GM21447 (cell line): Measurements from ENCODE around the gene VAT1.

Source experiments
- ATAC-seq: cut with Tn5 transposase; IDR thresholded peaks from one replicate; pipeline ENCODE4 v1.9.1; 2021; ENCODE audit not compliant: unreplicated experiment

Gene VAT1

DNA sequence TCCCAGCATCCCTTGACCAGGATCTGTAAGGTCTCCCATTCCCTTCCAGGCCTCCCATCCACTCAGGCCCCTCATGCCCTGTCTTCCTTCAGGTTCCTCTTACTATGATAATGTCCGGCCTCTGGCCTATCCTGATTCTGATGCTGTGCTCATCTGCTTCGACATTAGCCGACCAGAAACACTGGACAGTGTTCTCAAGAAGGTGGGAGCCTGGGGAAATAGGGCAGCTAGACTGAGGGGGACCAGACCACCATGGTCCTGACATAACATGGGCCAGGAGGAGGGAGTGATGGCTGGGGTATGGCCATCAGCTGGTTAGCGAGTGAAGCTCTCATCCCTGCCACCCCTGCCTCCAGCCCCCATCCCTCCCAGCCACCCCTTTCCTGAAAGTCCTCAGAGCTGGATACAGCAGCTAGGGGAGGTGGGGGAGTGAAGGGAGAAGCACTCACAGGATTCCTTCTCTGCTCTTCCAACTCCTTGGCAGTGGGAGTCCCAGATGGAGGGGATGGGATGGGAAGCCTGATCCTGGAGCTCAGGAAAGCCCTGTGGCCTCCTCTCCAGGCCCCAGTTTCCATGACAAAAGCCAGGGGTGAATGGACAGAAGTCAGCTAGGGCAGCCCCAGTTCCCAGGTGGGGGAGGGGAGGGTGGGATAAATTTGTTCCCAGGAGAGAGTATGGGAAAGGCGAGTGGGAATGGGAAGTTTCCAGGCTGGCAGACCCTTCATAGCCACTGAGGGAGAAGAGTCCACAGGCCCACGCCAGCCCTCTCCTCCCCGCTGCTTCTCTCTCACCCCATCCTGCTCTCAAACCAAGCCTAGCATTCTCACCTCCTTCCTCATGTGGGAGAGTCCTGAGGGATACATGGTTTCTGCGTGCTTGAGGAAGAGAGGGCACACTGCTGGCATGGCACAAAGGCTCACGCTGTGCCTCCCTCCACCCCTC lies 5.2 kb upstream of the VAT1 start:
- ATAC-seq: no peak

DNA sequence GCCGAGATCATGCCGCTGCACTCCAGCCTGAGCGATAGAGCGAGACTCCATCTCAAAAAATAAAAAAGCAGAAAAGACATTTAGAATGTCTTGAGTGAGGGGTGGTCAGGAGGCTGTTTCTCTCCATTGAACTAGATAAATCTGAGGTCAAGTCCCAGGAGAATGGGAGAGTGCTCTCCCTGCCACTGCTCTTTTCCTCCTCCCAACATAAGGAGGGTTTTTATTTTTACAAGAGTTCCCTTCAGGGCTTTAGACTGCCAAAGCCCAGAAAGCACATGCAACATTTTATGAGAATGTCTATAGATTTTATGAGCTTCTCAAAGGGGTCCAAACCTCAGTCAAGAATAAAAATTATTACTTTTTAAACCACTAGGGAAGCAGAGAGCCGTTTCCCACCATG lies 4.4 kb upstream of the VAT1 start:
- ATAC-seq: no peak

DNA sequence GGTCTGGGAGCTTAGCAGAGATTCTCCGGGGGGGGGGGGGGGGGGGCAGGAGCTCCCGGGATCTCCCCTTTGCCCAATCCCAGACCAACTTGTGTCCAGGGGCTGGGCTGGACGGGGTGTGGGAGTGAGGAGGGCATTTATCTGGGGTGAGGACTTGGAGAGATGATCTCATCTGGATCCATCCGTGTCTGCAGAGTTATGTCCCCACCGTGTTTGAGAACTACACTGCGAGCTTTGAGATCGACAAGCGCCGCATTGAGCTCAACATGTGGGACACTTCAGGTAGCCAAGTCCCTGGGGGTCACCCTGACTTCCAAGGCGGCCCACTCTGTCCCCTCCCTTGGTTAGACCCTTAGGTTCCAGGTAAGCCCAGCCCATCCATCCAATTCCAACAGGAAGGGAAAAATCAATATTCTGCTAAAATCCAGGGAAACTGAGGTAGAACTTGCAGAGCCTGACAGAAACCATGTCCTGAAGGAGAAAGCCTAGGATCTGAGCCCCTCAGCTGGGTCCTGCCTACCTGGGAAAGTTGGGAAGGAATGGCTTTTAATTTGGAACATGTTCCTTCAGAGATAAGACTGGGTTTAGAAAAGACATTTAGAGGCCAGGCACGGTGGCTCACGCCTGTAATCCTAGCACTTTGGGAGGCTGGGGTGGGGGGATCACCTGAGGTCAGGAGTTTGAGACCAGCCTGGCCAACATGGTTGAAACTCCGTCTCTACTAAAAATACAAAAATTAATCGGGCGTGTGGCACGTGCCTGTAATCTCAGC lies 3.8 kb upstream of the VAT1 start:
- no peak for ATAC-seq

DNA sequence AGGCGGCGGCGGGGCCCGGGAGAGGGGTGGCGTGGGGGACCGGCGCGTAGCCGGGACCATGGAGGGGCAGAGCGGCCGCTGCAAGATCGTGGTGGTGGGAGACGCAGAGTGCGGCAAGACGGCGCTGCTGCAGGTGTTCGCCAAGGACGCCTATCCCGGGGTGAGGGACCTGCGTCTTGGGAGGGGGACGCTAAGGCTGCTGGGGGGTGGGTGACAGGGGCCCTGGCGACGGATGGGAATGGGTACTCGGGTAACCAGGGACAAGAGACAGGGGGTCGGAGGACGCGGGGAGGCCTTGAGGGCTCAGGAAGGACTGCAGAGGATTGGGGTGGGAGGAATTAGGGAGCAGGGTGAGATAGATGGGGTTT lies 3.1 kb upstream of the VAT1 start:
- ATAC-seq: no peak

DNA sequence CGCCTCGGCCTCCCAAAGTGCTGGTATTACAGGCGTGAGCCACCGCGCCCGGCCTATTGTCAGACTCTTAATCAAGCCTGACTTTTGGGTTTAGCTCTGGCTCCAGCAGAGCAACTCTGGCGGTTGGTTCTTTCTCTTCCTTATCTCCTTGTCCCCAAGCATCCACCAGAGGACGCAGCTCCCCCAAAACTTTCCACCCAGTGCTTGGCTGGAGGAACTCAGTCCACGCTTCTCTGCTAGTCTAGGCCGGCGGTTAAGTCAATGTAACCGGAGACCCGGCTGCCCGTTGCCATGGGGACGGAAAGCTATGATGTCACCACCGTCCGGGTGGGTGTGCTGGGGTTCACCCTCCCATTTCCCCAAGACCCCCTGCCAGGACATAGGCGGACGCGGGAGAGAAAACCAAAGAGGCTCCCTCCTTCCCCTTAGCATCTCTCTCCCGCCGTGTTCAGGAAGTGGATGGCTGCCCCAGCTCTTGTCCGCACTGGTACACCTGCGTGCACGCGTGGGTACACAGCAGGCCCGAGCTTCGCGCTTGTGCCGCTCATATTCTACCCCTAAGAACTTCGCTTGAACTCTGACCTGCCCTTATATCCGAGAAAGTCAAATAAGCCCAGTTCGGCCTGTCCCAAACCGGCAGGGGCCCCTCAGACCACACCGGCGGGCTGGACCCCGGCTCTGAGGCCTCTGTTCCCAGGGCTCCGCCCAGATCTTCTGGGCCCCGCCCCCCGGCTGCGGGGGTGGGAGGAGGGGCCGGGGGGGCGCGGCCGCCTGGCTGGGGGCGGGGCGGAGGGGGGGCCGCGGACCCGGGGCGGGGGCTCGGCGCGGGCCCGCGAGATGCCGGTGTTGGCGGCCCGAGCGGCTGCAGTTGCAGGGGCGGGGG lies 2.5 kb upstream of the VAT1 start, which contains the start of gene RND2:
RND2 (plus strand) TSS at position 825 of the 883 bp plus-strand sequence. CDS start 117 bp downstream, outside the sequence.
- peak; percentile 49 for ATAC-seq

DNA sequence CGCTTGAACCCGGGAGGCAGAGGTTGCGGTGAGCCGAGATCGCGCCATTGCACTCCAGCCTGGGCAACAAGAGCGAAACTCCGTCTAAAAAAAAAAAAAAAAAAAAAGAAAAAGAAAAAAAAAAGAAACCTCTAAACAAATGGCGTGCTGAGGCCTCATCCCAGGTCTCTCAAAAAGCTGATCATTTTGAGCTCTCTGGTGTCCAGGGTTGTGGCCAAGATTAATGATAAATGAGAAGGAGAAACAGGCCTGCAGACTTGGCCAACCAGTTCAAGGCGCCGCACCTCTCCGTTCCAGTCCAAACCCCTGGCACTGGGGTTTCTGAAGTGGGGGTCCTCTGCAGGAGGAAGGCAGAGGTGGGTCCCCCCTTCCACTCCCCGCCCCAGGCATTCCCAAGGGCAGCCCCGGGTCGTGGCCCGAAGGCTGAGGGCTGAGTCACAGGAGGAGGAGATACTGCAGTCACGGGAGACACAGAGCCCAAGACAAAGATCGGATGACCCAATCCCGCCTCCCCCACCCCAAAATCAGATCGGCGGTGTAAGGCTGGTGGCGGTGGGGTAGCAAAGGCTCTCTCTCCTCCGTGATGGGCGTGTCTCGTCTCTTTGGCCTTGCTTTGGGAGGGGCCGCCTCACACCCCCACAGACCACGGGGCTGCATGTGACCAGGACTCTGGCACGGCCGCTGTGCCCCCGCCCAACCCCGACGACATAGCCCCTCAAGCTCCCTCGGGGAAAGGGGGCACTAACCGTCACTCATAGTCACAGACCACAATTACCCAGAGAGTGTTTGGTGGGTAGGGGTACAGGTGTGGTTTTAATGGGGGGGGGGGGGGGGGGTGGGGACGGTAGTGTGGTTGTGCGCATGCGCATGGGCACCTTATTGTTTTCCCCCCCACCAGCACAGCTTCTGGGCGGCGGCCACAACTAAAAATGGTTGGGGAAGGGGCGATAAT lies 1.1 kb downstream of the VAT1 start:
- ATAC-seq: no peak

DNA sequence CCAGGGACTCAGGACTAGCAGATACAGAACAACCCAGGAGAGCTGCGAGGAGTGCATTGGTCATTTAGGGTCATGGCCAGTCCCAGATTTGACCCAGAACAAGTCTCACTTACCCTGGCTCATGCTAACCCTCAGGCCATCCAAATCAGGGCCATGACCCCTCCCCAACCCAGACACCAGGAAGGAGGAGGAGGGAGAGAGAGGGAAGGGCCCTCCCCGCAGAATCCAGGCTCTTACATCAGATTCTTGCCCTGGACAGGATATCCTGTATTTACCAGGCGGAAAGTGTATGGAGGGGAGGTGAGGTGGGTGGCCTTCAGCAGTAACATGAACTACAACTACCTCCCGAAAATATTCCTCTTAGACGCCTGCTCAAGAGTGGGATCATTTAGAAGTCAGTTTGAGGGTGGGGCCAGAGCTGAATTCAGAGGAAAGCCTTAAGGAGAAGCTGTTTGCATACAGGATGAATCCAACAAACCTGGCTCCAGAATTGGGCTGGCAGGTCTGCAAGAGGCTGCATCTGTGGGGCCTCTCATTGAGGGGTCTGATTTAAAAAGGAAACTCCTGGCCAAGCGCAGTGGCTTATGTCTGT lies 2.1 kb downstream of the VAT1 start:
- no peak for ATAC-seq

DNA sequence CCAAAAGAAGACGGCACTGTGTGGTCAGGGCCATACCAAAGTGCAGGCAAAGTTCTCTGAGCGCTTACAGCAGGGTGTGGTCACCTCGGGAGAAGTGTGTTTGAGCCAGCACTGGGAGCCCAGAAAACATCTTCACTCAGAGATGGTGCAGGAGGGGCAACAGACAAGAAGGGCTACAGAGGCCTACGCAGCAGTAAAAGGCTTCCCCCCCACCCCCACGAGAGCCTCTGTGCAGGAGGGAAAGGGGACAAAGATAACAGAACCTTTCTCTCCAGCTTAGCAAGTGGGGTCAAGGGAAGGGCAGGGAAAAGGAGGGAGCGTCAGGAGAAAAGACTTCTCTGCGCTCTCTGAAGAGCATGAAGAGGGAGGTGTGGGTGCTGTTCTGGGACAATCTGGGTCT lies 2.8 kb downstream of the VAT1 start:
- ATAC-seq: no peak

DNA sequence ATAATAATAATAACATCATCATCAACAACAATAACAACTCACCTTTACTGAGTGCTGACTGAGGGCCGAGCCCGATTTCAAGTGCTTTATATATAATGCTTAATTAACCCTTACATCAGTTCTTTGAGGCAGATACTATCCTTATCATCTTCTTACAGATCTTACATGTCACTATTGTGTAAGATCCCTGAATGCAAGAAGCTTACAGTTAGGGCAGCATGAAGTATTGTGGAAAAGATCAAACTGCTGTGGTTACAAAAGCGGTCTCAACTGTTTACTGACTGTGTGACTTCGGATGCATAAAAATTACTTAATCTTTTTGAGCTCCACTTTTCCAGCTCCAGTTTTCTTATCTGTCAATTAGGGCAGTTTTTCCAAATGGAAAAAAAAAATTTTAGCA lies 3.3 kb downstream of the VAT1 start:
- no peak for ATAC-seq

DNA sequence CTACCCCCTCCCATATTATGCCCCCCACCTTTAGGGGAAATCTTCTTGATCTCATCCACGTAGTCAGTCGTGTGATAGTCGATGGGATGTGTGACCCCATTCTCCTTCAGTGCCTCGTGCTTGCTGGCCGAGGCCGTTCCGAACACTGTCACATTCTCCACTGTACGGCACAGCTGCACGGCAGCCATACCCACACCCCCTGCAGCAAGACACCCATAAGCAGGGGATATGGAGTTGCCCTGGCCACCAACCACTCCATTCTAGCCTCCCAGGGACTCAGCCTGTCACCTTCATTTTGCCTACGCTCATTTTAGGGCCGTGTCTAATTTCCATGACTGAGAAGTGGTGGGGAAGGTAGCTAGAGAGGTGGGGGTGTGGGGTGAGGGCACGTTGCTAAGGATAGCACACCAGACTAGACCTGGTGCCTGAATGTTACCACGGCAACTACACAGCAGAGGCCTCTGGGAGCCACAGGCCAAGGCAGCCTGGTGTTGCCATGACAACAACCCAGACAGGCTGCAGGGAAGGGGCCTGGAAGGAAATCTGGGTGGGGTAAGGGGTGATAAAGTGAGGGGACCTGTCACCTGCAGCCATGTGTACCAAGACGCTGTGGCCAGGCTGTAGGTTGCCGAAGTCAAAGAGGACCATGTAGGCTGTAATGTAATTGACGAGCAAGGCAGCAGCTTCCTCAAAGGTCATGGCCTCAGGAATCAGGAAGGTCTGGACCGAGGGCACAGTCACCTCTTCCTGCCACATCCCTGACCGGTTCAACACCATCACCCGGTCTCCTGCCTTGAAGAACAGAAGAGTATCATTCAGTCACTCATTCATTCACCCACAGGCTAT lies 4.0 kb downstream of the VAT1 start:
- ATAC-seq: no peak

DNA sequence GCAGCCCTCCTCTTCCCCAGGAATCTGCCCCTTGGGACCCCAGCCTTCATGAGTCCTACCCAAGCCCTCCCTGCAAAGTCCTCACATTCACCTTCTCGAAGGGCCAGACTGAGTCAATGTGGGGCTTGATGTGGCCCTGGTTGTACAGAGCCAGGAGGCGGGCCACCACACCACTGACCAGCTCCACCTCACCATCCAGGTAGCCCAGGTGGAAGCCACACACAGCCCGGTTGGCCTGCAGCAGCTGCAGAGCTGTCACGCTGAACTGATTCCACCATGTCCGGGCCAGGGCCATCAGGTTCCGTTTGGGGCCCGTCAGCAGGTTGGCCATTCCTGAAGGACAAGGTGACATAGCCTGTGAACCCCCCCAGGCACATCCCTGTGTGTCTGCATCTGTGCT lies 6.0 kb downstream of the VAT1 start:
- no peak for ATAC-seq

DNA sequence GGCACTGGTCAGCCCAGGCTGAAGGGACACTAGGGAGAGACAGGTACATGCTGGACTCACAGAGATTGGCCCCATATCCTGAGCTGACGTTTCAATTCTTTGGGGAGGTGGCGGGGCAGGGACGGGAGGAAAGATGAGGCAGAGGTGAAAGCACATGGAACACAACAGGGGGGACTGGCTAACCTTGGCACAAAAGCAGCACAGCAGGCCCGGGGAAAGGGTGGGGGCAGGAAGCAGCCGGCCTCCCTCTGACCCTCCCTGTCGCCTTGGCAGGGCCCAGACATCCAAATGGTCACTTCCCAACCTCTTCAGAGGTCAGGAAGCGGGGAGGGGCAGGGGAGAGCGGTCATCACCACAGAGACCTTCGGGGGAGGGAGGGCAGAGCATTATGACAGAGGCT lies 6.6 kb downstream of the VAT1 start:
- ATAC-seq: no peak

DNA sequence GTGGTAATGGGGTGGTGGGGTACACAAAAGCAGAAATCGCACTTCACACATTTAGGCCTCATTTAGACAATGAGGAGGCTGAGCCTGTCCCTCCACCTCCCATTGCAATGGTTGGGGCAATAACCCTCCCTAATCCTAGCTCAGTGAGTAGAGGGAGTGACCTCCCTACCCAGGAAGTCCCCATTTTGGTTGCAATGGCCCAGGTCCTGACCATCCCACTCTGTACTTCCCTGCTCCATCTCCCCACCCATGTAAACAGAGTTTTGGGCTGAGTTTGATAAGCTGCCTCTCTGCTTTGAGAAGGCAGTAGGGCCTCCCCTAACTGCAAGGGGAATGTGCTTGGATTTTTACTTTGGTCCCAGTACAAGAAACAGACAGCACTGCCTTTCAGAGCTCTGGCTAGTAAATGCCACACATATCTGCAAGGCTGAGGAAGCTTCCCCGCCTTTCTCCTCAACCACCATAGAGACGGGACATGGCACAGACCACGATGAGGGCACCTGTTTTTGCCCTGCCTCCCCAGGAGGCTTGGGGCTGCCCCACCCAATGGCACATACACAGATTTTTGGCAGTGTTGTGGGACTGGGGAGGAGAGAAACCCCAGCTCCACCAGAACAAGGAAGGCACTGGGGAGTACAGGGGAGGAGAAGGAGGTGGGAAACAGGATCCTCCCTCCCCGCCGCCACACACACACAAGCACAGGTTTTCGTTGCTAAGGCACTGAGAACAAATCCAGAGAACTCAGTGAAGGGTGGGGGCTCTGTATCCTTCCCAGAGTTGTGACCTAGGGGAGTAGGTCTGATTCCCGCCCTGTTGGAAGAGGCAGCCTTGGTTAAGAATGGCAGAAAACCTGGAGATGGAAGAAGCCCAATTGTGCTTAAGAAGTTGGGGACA lies 7.3 kb downstream of the VAT1 start:
- no peak for ATAC-seq

DNA sequence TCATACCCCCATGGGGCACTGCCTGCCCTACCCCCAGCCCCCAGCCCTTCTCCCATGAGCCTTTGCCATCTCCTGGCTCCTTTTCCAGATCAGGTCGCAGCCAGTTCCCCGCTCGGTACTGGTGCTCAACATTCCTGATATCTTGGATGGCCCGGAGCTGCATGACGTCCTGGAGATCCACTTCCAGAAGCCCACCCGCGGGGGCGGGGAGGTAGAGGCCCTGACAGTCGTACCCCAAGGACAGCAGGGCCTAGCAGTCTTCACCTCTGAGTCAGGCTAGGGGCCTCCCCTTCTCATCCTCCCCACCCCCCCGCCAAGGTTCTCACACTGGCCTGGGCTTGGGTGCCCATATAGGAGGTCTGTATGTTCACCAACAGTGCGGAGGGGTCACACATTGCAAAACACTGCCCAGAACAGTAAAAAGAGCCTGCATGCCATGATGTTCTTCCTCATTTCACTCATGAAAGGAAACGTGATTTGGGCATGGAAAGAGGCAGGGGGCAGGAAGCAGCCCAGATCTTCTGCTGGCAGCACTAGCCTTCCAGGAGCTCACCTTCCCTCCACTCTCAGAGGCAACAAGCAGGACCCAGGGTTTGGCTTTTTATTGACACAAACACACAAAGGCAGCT lies 8.1 kb downstream of the VAT1 start:
- no peak for ATAC-seq

DNA sequence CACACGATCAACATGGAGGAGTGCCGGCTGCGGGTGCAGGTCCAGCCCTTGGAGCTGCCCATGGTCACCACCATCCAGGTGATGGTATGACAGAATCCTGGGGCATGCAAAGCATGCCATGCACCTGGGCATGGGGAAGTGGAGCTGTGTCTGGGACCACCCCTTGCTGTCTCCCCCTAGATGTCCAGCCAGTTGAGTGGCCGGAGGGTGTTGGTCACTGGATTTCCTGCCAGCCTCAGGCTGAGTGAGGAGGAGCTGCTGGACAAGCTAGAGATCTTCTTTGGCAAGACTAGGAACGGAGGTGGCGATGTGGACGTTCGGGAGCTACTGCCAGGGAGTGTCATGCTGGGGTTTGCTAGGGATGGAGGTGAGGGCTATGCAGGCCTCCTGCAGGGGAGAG lies 8.9 kb downstream of the VAT1 start:
- no peak for ATAC-seq

DNA sequence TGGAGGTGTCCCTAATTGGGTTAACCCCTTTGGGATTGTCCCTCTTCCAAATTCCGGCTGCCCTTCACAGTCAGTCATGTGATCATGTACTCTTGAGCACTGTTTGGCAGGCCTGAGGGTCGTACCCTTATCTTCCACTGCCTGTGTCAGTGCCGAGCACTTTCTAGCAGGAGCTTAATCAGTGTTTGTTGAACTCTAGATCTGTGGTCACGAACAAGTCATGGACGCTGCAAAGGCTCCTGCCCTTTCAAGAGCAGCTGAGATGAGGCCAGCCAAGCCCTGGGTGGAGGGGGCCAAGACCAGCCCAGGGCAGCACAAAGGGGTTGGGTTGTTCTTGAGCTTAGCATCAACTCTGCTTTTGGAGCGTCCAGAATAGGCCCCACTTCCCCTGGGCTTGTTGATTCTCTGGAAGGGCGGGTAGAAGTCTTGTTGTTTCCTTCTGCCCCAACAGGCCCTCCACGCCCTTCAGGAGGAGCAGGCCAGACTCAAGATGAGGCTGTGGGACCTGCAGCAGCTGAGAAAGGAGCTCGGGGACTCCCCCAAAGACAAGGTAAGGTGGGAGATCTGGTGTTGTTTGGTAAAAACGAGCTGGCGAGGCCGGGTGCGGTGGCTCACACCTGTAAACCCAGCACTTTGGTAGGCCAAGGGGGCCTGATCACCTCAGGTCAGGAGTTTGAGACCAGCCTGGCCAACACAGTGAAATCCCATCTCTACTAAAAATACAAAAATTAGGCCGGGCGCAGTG lies 10.3 kb downstream of the VAT1 start:
- ATAC-seq: no peak
